GM13977 (cell line): ENCODE results near the gene HPDL.

Experiments used
- DNase-seq: peaks from one replicate; pipeline ENCODE4 v3.0.0; 2012; ENCODE audit warnings: low spot score
- in situ Hi-C: fragments of 300-500 bp; cut with MboI; formaldehyde crosslinking; loops from one replicate; pipeline ENCODE4 v1.12.0; 2022; ENCODE audit warnings: low sequenced_read_pairs, low pct_unique_long_range_greater_than_20kb, mixed read lengths, inconsistent platforms; ENCODE audit not compliant: unreplicated experiment
- TF ChIP-seq, protein P1 (sequence below): IDR thresholded peaks from 2 replicates; pipeline ENCODE4 v1.5.1; 2012; ENCODE audit warnings: mild to moderate bottlenecking, control low read depth; ENCODE audit not compliant: insufficient read depth; ENCODE audit errors: extremely low read depth, missing control alignments

Gene HPDL

DNA sequence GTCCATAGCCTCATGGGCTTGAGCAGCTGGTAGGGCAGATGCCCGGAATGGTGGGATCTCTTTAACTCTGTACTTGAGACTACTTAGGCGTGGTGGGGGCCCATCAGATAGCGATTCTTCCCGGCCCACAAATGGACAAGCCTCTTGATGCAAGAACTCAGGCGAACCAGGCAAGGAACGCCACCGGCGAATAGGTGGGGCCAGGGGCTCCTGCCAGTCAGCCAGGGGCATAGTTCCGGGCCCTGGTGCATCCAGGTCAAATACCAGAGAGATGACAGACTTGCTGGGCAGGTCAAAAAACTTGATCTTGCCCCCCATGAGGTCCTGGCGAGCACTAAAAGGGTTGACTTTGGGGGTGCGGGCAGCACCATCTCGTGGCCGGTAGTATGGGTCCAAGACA, 18.3 kb downstream of the HPDL start:
- in situ Hi-C loops: no loop called here
- no peak for DNase-seq
- TF ChIP-seq, protein P1, sequence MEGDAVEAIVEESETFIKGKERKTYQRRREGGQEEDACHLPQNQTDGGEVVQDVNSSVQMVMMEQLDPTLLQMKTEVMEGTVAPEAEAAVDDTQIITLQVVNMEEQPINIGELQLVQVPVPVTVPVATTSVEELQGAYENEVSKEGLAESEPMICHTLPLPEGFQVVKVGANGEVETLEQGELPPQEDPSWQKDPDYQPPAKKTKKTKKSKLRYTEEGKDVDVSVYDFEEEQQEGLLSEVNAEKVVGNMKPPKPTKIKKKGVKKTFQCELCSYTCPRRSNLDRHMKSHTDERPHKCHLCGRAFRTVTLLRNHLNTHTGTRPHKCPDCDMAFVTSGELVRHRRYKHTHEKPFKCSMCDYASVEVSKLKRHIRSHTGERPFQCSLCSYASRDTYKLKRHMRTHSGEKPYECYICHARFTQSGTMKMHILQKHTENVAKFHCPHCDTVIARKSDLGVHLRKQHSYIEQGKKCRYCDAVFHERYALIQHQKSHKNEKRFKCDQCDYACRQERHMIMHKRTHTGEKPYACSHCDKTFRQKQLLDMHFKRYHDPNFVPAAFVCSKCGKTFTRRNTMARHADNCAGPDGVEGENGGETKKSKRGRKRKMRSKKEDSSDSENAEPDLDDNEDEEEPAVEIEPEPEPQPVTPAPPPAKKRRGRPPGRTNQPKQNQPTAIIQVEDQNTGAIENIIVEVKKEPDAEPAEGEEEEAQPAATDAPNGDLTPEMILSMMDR: no peak

DNA sequence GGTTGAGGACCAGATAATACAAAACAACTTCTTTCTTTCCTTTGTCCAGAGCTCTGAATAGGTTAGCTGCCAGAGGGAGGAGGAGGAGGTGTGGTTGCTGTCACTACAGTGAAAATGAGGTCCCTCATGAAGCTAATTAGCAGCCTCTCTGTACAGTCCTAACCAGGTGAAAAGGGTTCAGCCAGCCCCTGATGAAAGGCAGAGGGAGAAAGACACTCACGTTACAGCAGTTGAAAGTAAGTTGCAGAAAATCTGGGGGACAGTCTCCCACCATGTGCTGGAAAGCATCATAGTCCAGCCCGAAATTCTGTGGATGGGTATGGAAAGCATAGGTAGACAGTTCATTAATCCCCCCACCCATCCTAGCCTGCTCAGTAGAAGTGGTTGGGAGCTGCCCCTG, 19.8 kb downstream of the HPDL start:
- TF ChIP-seq, protein P1: no peak
- in situ Hi-C loops: no loop called here
- DNase-seq: no peak

DNA sequence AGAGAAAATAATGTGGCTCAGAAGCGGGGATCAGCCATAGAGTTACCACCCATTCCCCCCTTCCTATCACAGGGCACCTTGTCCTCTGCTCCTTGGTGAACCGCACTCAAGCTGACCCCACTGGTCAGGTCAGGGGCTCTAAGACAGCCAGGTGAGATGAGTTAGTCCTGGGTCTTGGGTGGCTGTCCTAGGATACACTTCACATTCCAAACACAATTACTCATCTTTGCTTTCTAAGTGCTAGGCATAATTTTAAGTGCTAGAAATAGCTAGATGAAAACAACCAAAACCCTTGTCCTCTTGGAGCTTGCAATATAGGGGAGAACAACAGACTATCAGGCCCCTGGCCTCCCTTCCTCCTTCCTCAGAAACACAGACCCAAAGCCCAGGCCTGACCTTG, 21.3 kb downstream of the HPDL start:
- no peak for DNase-seq
- in situ Hi-C loops: no loop called here
- TF ChIP-seq, protein P1: no peak

DNA sequence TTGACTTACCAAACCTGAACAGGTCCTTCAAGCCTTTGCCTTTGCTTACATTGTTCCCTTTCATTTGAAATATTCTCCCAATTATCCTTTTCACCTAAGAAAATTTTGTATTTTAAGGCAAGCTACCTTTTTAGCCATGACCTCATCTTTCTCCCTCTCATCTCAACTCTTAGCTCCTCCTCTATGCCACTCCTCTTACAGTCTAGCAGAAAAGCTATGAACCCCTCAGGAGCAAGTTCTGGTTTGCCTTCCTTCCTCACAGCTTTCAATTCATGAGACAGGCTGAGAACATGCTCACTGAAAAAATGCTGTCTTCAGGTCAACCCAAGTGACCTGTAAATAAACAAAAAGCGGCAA, 21.9 kb downstream of the HPDL start:
- in situ Hi-C loops: no loop called here
- DNase-seq: no peak
- TF ChIP-seq, protein P1: no peak

DNA sequence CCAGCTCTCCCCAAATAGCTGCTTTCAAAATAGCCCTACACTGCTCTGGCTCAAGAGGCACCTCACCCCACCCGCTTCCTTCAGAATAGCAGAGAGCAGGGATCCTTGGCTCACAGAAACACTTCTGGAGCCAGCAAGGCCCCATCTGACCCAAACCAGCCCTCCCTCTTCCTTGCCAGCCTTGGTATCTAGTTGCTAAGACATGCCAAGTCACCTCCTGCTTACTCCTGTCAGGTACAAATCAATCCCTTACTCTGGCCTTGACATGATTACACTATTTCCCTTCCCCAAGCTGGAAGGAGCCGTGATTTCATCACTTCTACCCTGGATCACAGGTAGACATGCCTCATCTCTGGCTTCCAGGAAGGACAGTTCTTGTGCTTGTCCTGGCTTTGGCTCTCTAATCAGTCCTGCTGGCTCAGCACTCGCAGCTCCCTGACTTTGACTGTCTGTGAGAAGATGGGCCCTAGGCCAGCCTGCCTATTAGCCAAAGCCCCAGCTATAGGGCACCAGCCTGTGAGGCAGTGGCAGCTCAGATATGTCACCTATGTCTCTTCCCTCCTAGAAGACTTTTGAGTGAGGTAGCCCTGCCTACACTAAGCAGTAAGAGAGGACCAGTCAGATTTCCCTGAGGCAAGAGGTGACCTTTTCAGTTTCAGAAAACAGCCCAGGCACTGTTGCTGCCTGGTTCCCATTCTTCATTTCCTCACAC, 22.4 kb downstream of the HPDL start:
- TF ChIP-seq, protein P1: no peak
- DNase-seq: no peak
- in situ Hi-C loops: no loop called here

DNA sequence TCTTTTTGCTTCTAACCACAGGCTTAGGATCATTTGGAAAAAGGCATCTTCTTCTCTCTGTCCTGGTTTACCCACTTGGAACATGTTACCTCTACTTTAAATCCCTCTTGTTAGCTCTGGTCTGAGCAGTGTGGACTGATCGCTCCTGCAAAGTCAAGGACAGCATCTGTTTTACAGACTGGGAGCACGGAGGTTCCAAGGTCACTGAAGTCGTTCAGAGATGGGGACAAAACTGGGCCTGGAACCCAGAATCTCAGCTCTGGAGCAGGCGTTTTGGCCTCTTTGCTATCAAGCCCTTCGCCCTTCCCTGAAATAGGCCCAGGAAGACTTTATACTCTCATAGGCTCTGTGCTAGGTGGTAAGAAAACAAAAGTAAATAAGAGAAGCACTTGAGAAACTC, 24.8 kb downstream of the HPDL start:
- in situ Hi-C loops: no loop called here
- TF ChIP-seq, protein P1: no peak

More for the DNA sequence above, 24.8 kb downstream of the HPDL start:
- DNase-seq: no peak
